GM03348 (cell line): ENCODE data around the gene PHAF1.

ENCODE experiments used
- DNase-seq: peaks from one replicate; pipeline ENCODE4 v3.0.0; 2012; ENCODE audit warnings: low spot score

Gene PHAF1

DNA sequence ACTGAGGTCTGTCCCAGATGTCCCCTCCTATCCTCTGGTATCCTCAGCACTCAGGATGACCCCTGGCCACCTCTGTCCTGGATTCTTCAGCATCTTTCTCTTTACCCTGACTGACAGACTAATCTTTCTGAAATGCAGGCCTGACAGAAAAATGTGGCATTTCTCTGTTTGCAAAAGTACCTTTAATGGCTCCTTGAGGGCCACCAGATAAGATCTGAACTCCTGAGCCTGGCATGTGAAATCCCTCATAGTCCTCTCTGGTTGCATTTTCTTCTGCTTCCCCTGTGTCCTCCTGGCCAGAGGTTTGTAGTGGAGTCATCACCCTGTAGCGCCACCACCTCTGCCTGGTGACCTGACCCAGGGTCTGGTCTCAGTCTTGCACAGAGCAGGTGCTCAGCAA, 87.1 kb downstream of the PHAF1 start:
- DNase-seq: no peak

DNA sequence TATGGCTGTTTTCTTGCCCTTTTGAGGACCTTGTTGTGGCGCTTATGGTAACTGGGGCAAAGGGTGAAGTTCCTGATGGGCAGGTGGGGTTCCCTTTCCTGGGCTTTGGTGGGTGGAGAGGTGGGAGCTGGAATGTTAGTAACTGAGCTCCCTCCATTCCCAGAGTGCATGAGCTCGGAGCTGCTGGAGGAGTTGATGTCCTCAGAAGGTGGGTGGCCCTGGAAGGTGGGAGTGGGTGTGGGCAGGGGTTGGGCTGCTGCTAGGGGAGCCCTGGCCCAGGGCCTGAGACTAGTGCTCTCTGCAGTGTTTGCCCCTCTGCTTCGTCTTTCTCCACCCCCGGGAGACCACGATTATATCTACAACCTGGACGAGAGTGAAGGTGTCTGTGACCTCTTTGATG, 88.0 kb downstream of the PHAF1 start:
- no peak for DNase-seq
